H1 (cell line): ENCODE data around the gene SEPTIN7. TPM values are rescaled to one million over a fixed set of nuclear protein-coding genes. Genes with fewer than 3 reads are reported as not detected.

Source experiments
- CTCF ChIA-PET: fragments of 300-600 bp; sonication (Branson Sonifier 250); formaldehyde crosslinking; loops from one replicate; lab custom pipeline; 2021; ENCODE audit not compliant: partially characterized antibody; lab: Charles Lee
- POLR2A ChIA-PET: fragments of 300-600 bp; sonication (Branson Sonifier 250); formaldehyde crosslinking; loops from one replicate; lab custom pipeline; 2021; ENCODE audit warnings: inconsistent platforms; ENCODE audit not compliant: partially characterized antibody; lab: Charles Lee
- DNase-seq, 2 experiments: peaks; one replicate each; pipeline versions ENCODE4 v3.0.0 to v3.0.0-alpha.2; 2010 to 2022; ENCODE audit warnings: low spot score in 2 of 2, low read depth in 1 of 2, mixed read lengths in 1 of 2
- FAIRE-seq: peaks from 2 replicates; lab custom pipeline; 2011; peaks lifted over from hg19 to GRCh38; lab: Jason Lieb, UNC
- H2AFZ ChIP-seq: 2 replicates; pipeline ENCODE4 v1.8.1; 2012; ENCODE audit warnings: low read length, inconsistent platforms
- H2AK5ac ChIP-seq: 2 replicates; pipeline ENCODE4 v1.6.1; 2013; ENCODE audit warnings: low read depth, low read length
- H2BK120ac ChIP-seq: replicated peaks from 2 replicates; pipeline ENCODE3; 2013; ENCODE audit warnings: low read depth, low read length, inconsistent platforms
- H2BK12ac ChIP-seq: 2 replicates; pipeline ENCODE4 v1.6.1; 2013; ENCODE audit warnings: low read depth, low read length
- H2BK15ac ChIP-seq: 2 replicates; pipeline ENCODE4 v1.6.1; 2013; ENCODE audit warnings: low read length
- H2BK20ac ChIP-seq: 2 replicates; pipeline ENCODE4 v1.6.1; 2013; ENCODE audit warnings: low read length
- H2BK5ac ChIP-seq: 2 replicates; pipeline ENCODE4 v1.6.1; 2013; ENCODE audit warnings: low read depth, low read length
- H3K14ac ChIP-seq: 2 replicates; pipeline ENCODE4 v1.6.1; 2013; ENCODE audit warnings: inconsistent platforms; ENCODE audit not compliant: insufficient read length
- H3K18ac ChIP-seq: 2 replicates; pipeline ENCODE4 v1.6.1; 2013; ENCODE audit warnings: low read length; ENCODE audit errors: extremely low read depth
- H3K23ac ChIP-seq: 2 replicates; pipeline ENCODE4 v1.6.1; 2013; ENCODE audit warnings: inconsistent platforms; ENCODE audit not compliant: insufficient read length
- H3K23me2 ChIP-seq: 2 replicates; pipeline ENCODE4 v1.6.1; 2013; ENCODE audit warnings: low read depth, low read length
- H3K27ac ChIP-seq: 2 replicates; pipeline ENCODE4 v1.6.1; 2011; ENCODE audit warnings: low read depth, low read length, inconsistent platforms
- H3K27me3 ChIP-seq, 4 experiments: replicated peaks in 1 of 4; 1 replicate in 1 of 4; 2 replicates in 3 of 4; pipeline versions ENCODE4 v1.6.1 to v1.8.1; 2011 to 2013; ENCODE audit warnings: low read length in 3 of 4, mild to moderate bottlenecking in 3 of 4, inconsistent platforms in 2 of 4, mixed read lengths in 2 of 4, moderate library complexity in 1 of 4; ENCODE audit not compliant: control insufficient read depth in 3 of 4, insufficient read depth in 3 of 4; ENCODE audit errors: extremely low read depth in 1 of 4
- H3K36me3 ChIP-seq, 4 experiments: 2 replicates each; pipeline versions ENCODE4 v1.6.1 to v1.8.1; 2011 to 2013; ENCODE audit warnings: mild to moderate bottlenecking in 4 of 4, low read length in 3 of 4, moderate library complexity in 2 of 4, control low read depth in 1 of 4, inconsistent platforms in 1 of 4; ENCODE audit not compliant: insufficient read depth in 4 of 4, control insufficient read depth in 2 of 4
- H3K4ac ChIP-seq: replicated peaks from 2 replicates; pipeline ENCODE3; 2013; ENCODE audit warnings: low read length, low read depth, mixed read lengths, inconsistent platforms; ENCODE audit not compliant: insufficient read length
- H3K4me1 ChIP-seq, 4 experiments: replicated peaks in 1 of 4; 1 replicate in 1 of 4; 2 replicates in 3 of 4; pipeline versions ENCODE4 v1.6.1 to v1.8.1; 2011 to 2013; ENCODE audit warnings: low read length in 3 of 4, inconsistent platforms in 2 of 4, mixed read lengths in 1 of 4; ENCODE audit not compliant: insufficient read depth in 4 of 4, control insufficient read depth in 3 of 4
- H3K4me2 ChIP-seq, 2 experiments: 2 replicates each; pipeline versions ENCODE4 v1.6.1 to v1.8.1; 2011 to 2013; ENCODE audit warnings: low read depth in 2 of 2, low read length in 2 of 2, control low read depth in 1 of 2, inconsistent platforms in 1 of 2, mild to moderate bottlenecking in 1 of 2; ENCODE audit not compliant: insufficient read depth in 1 of 2
- H3K4me3 ChIP-seq, 4 experiments: fragments of 200-600, 300-600 bp in 1 of 4; sonication (generic), shearing (Covaris generic), sonication (Bioruptor Twin) in 1 of 4; 2 replicates each; pipeline versions ENCODE4 v1.5.1 to v1.8.1; 2011 to 2016; ENCODE audit warnings: low read length in 4 of 4, low read depth in 3 of 4, control low read depth in 2 of 4, inconsistent platforms in 2 of 4, mild to moderate bottlenecking in 2 of 4, mixed read lengths in 1 of 4, moderate library complexity in 1 of 4; ENCODE audit not compliant: insufficient read depth in 2 of 4; ENCODE audit errors: extremely low read depth in 1 of 4
- H3K56ac ChIP-seq: replicated peaks from 2 replicates; pipeline ENCODE3; 2013; ENCODE audit warnings: low read depth, mild to moderate bottlenecking, mixed read lengths, low read length, inconsistent platforms; ENCODE audit not compliant: insufficient read length
- H3K79me1 ChIP-seq: 2 replicates; pipeline ENCODE4 v1.6.1; 2013; ENCODE audit warnings: low read depth, low read length, control low read depth
- H3K79me2 ChIP-seq, 2 experiments: 2 replicates each; pipeline versions ENCODE4 v1.6.1 to v1.8.1; 2012 to 2013; ENCODE audit warnings: low read length in 2 of 2, mild to moderate bottlenecking in 2 of 2, inconsistent platforms in 1 of 2; ENCODE audit not compliant: insufficient read depth in 2 of 2, control insufficient read depth in 1 of 2
- H3K9ac ChIP-seq, 4 experiments: replicated peaks in 1 of 4; 1 replicate in 1 of 4; 2 replicates in 3 of 4; pipeline versions ENCODE4 v1.6.1 to v1.8.1; 2011 to 2013; ENCODE audit warnings: low read depth in 3 of 4, low read length in 3 of 4, control low read depth in 2 of 4, mild to moderate bottlenecking in 2 of 4, moderate library complexity in 2 of 4, inconsistent platforms in 1 of 4; ENCODE audit errors: extremely low read depth in 1 of 4
- H3K9me3 ChIP-seq, 2 experiments: 2 replicates each; pipeline versions ENCODE4 v1.6.1 to v1.8.1; 2012 to 2013; ENCODE audit warnings: mild to moderate bottlenecking in 2 of 2, moderate library complexity in 2 of 2, control low read depth in 1 of 2, inconsistent platforms in 1 of 2, low read depth in 1 of 2, low read length in 1 of 2, mixed read lengths in 1 of 2; ENCODE audit not compliant: insufficient read depth in 2 of 2
- H4K20me1 ChIP-seq, 2 experiments: replicated peaks in 1 of 2; 2 replicates each; pipeline versions ENCODE3 to v1.8.1; 2011 to 2013; ENCODE audit warnings: inconsistent platforms in 2 of 2, low read length in 2 of 2, mild to moderate bottlenecking in 1 of 2; ENCODE audit not compliant: insufficient read depth in 2 of 2, control insufficient read depth in 1 of 2
- H4K5ac ChIP-seq: 2 replicates; pipeline ENCODE4 v1.6.1; 2013; ENCODE audit warnings: low read length, low read depth, mixed read lengths, inconsistent platforms; ENCODE audit not compliant: insufficient read length
- H4K8ac ChIP-seq: 2 replicates; pipeline ENCODE4 v1.8.0; 2013; ENCODE audit warnings: mild to moderate bottlenecking, moderate library complexity, low read length, inconsistent platforms; ENCODE audit not compliant: insufficient read depth; ENCODE audit errors: extremely low read depth
- H4K91ac ChIP-seq: replicated peaks from 2 replicates; pipeline ENCODE3; 2013; ENCODE audit warnings: low read length, mixed read lengths, inconsistent platforms; ENCODE audit not compliant: insufficient read length
- ASH2L ChIP-seq: fragments of 200-600, 300-600 bp; sonication (generic); IDR thresholded peaks from one replicate; pipeline ENCODE4 v1.7.1; 2017; ENCODE audit warnings: low read length
- HDAC6 ChIP-seq: IDR thresholded peaks from one replicate; pipeline ENCODE4 v1.7.1; 2012; ENCODE audit warnings: low read depth, mild to moderate bottlenecking, inconsistent platforms, low read length, moderate library complexity
- YY1 ChIP-seq: IDR thresholded peaks from 2 replicates; pipeline ENCODE4 v1.6.1; 2011; ENCODE audit warnings: low read depth, mild to moderate bottlenecking, low read length
- WGBS, 2 experiments: shearing (Covaris generic) in 1 of 2; methylation state at CpG; one replicate each; pipeline versions ENCODE4 v1.1.6 to v1.1.7; 2013 to 2015; ENCODE audit warnings: low lambda C conversion rate in 2 of 2, mixed read lengths in 2 of 2, inconsistent platforms in 1 of 2, low coverage in 1 of 2, missing lambda C conversion rate in 1 of 2; ENCODE audit not compliant: insufficient replicate concordance in 2 of 2, insufficient coverage in 1 of 2, insufficient read length in 1 of 2; ENCODE audit errors: extremely low coverage in 1 of 2, missing lambda C conversion rate in 1 of 2; 5-methylcytosine and 5-hydroxymethylcytosine counted together
- polyA plus RNA-seq, 7 experiments: library from polyadenylated mRNA; depleted of rRNA in 3 of 7; stranded (reverse) in 5 of 7; unstranded in 2 of 7; fragments of >200 nt in 5 of 7; fragments of 200-250 nt in 2 of 7; gene quantifications; 1 replicate in 5 of 7; 2 replicates in 1 of 7; 4 replicates in 1 of 7; pipeline versions ENCODE4 v1.2.1 to v1.2.3, GENCODE V29; 2011 to 2013; ENCODE audit warnings: missing spikeins in 2 of 7, mixed read lengths in 2 of 7
- total RNA-seq: library from RNA; stranded (reverse); fragmentation: NEBNext Ultra II Directional; extraction: Animal tissue kit (Norgen Biotek cat#: 25700); gene quantifications from 2 replicates; pipeline ENCODE4 v1.2.1, GENCODE V29; 2021

The SEPTIN7 gene
- total and polyA plus RNA-seq, 2 of the 8 experiments (the other 6 are each of a cell fraction or from before 2014, with no cell fraction given) = 85.3 to 183 TPM

DNA sequence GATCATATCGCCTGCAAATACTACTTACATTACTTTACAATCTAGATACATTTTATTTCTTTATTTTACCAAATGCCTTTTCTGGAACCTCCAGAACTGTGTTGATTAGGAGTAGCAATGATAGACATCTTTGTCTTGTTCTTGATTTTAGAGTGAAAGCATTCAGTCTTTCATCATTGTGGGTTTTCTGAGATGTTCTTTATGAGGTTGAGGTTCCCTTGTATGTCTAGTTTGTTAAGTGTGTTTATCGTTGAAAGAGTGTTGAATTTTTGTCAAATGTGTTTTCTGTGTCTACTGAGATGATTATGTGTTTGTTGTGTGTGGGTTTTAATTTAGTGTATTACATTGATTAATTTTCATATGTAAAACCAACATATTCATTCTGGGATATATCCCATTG lies 17.1 kb downstream of the SEPTIN7 start:
- H2BK20ac ChIP-seq = no peak overlapping the region
- H3K23me2 ChIP-seq = no peaks in the 10 kb centered on the region
- peaks cover 2% of the 10 kb centered on the region; the same call in 1 of the 2 replicates for H3K79me1 ChIP-seq
- no peak overlapping the region for H3K14ac ChIP-seq
- H3K79me2 ChIP-seq = peaks cover 7 to 98% of the 10 kb centered on the region in 2 experiments; a peak in 3 of 4 replicates
- no peak for FAIRE-seq
- no peak overlapping the region for H3K4me3 ChIP-seq
- no peak overlapping the region for H2AK5ac ChIP-seq
- no peak overlapping the region for H3K56ac ChIP-seq
- no peak overlapping the region for H2BK5ac ChIP-seq
- H2BK120ac ChIP-seq = no peak overlapping the region
- ChIA-PET POLR2A (no interaction called here), CTCF (no interaction called here)
- peaks cover 0 to 10% (median 2%) of the 10 kb centered on the region in 4 experiments; a peak in 1 of 7 replicates for H3K4me1 ChIP-seq
- no peak overlapping the region for H3K4me2 ChIP-seq
- no peaks in the 10 kb centered on the region for H3K27me3 ChIP-seq
- H3K27ac ChIP-seq = no peak overlapping the region
- H2BK15ac ChIP-seq = no peak overlapping the region
- no peak overlapping the region for H2BK12ac ChIP-seq
- H4K20me1 ChIP-seq = peaks cover 3% of the 10 kb centered on the region in 2 experiments
- H3K9me3 ChIP-seq = no peaks in the 10 kb centered on the region
- H3K9ac ChIP-seq = no peak overlapping the region
- WGBS, 2 experiments = 83 to 100% methylated on average over 1 to 2 of the region's 2 CpGs
- H2AFZ ChIP-seq = no peak overlapping the region
- H3K36me3 ChIP-seq = no peaks in the 10 kb centered on the region
- TF ChIP-seq YY1 = no peak
- TF ChIP-seq ASH2L = no peak
- TF ChIP-seq HDAC6 = no peak
- no peak overlapping the region for H3K18ac ChIP-seq
- H3K4ac ChIP-seq = no peak overlapping the region
- H4K5ac ChIP-seq = no peak overlapping the region
- DNase-seq = no peak
- H4K91ac ChIP-seq = no peak overlapping the region
- no peak overlapping the region for H4K8ac ChIP-seq
- no peak overlapping the region for H3K23ac ChIP-seq
